SK-N-SH (cell line): ENCODE measurements around the gene PARD3. TPM values are rescaled to one million over a fixed set of nuclear protein-coding genes. Genes with fewer than 3 reads are reported as not detected.

Experiments used
- CTCF ChIA-PET: fragments of 300-600, 350-600 bp; formaldehyde crosslinking; extraction: SDS; loops from one replicate; lab custom pipeline; 2021; lab: Yijun Ruan, JAX
- POLR2A ChIA-PET: fragments of 350-600 bp; sonication (Branson Sonifier 250); formaldehyde crosslinking; extraction: SDS; loops from one replicate; lab custom pipeline; 2020; ENCODE audit warnings: antibody characterized with exemption, inconsistent platforms; lab: Yijun Ruan, JAX
- DNase-seq: peaks from one replicate; pipeline ENCODE4 v3.0.0; 2012
- H2AFZ ChIP-seq: fragments of 200-600 bp; sonication (generic); 2 replicates; pipeline ENCODE4 v1.8.1; 2016; ENCODE audit warnings: antibody characterized with exemption, mild to moderate bottlenecking, low read depth
- H3F3A ChIP-seq: fragments of 200-600 bp; sonication (generic); replicated peaks from 2 replicates; pipeline ENCODE3; 2016; ENCODE audit warnings: antibody characterized with exemption, mild to moderate bottlenecking; ENCODE audit not compliant: insufficient read depth
- H3K27ac ChIP-seq, 2 experiments: fragments of 200-500 bp in 1 of 2; fragments of 200-600 bp in 1 of 2; sonication (Bioruptor generic) in 1 of 2; sonication (generic), shearing (Covaris generic) in 1 of 2; 2 replicates each; pipeline versions ENCODE4 v1.5.1 to v1.6.1; 2014 to 2016; ENCODE audit warnings: low read depth in 2 of 2, inconsistent platforms in 1 of 2, low read length in 1 of 2, mild to moderate bottlenecking in 1 of 2, mixed read lengths in 1 of 2
- H3K27me3 ChIP-seq: fragments of 200-600 bp; sonication (generic), shearing (Covaris generic); 2 replicates; pipeline ENCODE4 v1.6.1; 2016; ENCODE audit warnings: mixed run types; ENCODE audit not compliant: insufficient read depth
- H3K36me3 ChIP-seq, 2 experiments: fragments of 200-500 bp in 1 of 2; fragments of 200-600 bp in 1 of 2; sonication (Bioruptor generic) in 1 of 2; sonication (generic) in 1 of 2; replicated peaks in 1 of 2; 2 replicates each; pipeline versions ENCODE3 to v1.5.1; 2014 to 2016; ENCODE audit warnings: low read length in 1 of 2, mild to moderate bottlenecking in 1 of 2; ENCODE audit not compliant: insufficient read depth in 2 of 2, control insufficient read depth in 1 of 2
- H3K4me1 ChIP-seq, 2 experiments: fragments of 200-500 bp in 1 of 2; fragments of 200-600 bp in 1 of 2; sonication (Bioruptor generic) in 1 of 2; sonication (generic), shearing (Covaris generic) in 1 of 2; 2 replicates each; pipeline versions ENCODE4 v1.5.1 to v1.6.1; 2014 to 2016; ENCODE audit warnings: low read depth in 1 of 2, low read length in 1 of 2, mixed run types in 1 of 2; ENCODE audit not compliant: insufficient read depth in 2 of 2, control insufficient read depth in 1 of 2
- H3K4me2 ChIP-seq: fragments of 200-600 bp; sonication (generic), shearing (Covaris generic); 2 replicates; pipeline ENCODE4 v1.6.1; 2017; ENCODE audit warnings: mixed run types
- H3K4me3 ChIP-seq, 2 experiments: fragments of 200-500 bp in 1 of 2; fragments of 200-600 bp in 1 of 2; sonication (Bioruptor generic) in 1 of 2; sonication (generic), shearing (Covaris generic) in 1 of 2; 2 replicates each; pipeline versions ENCODE4 v1.5.1 to v1.8.1; 2014 to 2016; ENCODE audit warnings: low read depth in 2 of 2, inconsistent platforms in 1 of 2, low read length in 1 of 2, mild to moderate bottlenecking in 1 of 2, mixed read lengths in 1 of 2, moderate library complexity in 1 of 2
- H3K79me2 ChIP-seq: fragments of 200-600 bp; sonication (generic); 2 replicates; pipeline ENCODE4 v1.8.1; 2017; ENCODE audit warnings: mild to moderate bottlenecking; ENCODE audit not compliant: insufficient read depth
- H3K9ac ChIP-seq: fragments of 200-600 bp; sonication (generic); 2 replicates; pipeline ENCODE4 v1.6.1; 2017; ENCODE audit warnings: mixed run types
- H3K9me2 ChIP-seq: fragments of 200-600 bp; sonication (generic); 2 replicates; pipeline ENCODE4 v1.6.1; 2017; ENCODE audit warnings: mixed run types
- H3K9me3 ChIP-seq: fragments of 200-600 bp; sonication (generic); 2 replicates; pipeline ENCODE4 v1.6.1; 2017; ENCODE audit warnings: mixed run types, mild to moderate bottlenecking, moderate library complexity
- H4K20me1 ChIP-seq: fragments of 200-600 bp; sonication (generic); 2 replicates; pipeline ENCODE4 v1.6.1; 2017; ENCODE audit warnings: mild to moderate bottlenecking, mixed run types; ENCODE audit not compliant: insufficient read depth
- ELF1 ChIP-seq: IDR thresholded peaks from 2 replicates; pipeline ENCODE4 v1.4.0; 2012
- EP300 ChIP-seq, 2 experiments: IDR thresholded peaks; 2 replicates each; pipeline versions ENCODE4 v1.4.0 to v1.6.1; 2012; ENCODE audit warnings: borderline replicate concordance in 1 of 2, low read depth in 1 of 2, low read length in 1 of 2
- FOXM1 ChIP-seq: IDR thresholded peaks from 2 replicates; pipeline ENCODE4 v1.4.0; 2012; ENCODE audit warnings: low read depth, mild to moderate bottlenecking
- GABPA ChIP-seq: IDR thresholded peaks from 2 replicates; pipeline ENCODE4 v1.4.0; 2012; ENCODE audit warnings: low read depth, mild to moderate bottlenecking
- GATA2 ChIP-seq: sonication (generic); formaldehyde crosslinking; IDR thresholded peaks from 2 replicates; pipeline ENCODE4 v1.5.0; 2020; ENCODE audit warnings: mild to moderate bottlenecking, missing genetic modification reagents
- JUND ChIP-seq: IDR thresholded peaks from 2 replicates; pipeline ENCODE4 v1.4.0; 2012
- NFIC ChIP-seq: IDR thresholded peaks from 2 replicates; pipeline ENCODE4 v1.4.0; 2012; ENCODE audit warnings: borderline replicate concordance
- RAD21 ChIP-seq: IDR thresholded peaks from 2 replicates; pipeline ENCODE4 v1.6.1; 2012; ENCODE audit warnings: mild to moderate bottlenecking, low read length
- RCOR1 ChIP-seq: fragments of 150-350 bp; IDR thresholded peaks from 2 replicates; pipeline ENCODE4 v1.6.1; 2017; ENCODE audit warnings: antibody characterized with exemption, low read length
- RFX5 ChIP-seq: IDR thresholded peaks from 2 replicates; pipeline ENCODE4 v1.6.1; 2012; ENCODE audit warnings: mild to moderate bottlenecking, improper control_type of control experiment, low read length
- SMC3 ChIP-seq: IDR thresholded peaks from 2 replicates; pipeline ENCODE4 v1.6.1; 2012; ENCODE audit warnings: low read depth, low read length, improper control_type of control experiment
- TAF1 ChIP-seq: IDR thresholded peaks from 2 replicates; pipeline ENCODE4 v1.6.1; 2012; ENCODE audit warnings: low read depth, mild to moderate bottlenecking, low read length, moderate library complexity, borderline replicate concordance
- TCF12 ChIP-seq: IDR thresholded peaks from 2 replicates; pipeline ENCODE4 v1.4.0; 2012
- ZBTB33 ChIP-seq: IDR thresholded peaks from 2 replicates; pipeline ENCODE4 v1.4.0; 2012; ENCODE audit warnings: low read depth, borderline replicate concordance
- WGBS: methylation state at CpG from one replicate; pipeline ENCODE4 v1.1.6; 2017; ENCODE audit warnings: low lambda C conversion rate; 5-methylcytosine and 5-hydroxymethylcytosine counted together
- polyA plus RNA-seq, 3 experiments: library from polyadenylated mRNA; depleted of rRNA; stranded (reverse); fragments of >200 nt; gene quantifications; 2 replicates each; pipeline ENCODE4 v1.2.3, GENCODE V29; 2012
- TF ChIP-seq, protein P1 (sequence below): IDR thresholded peaks from 2 replicates; pipeline ENCODE4 v1.4.0; 2012; ENCODE audit warnings: low read depth, borderline replicate concordance
- TF ChIP-seq, protein P2 (sequence below): fragments of 150-350 bp; IDR thresholded peaks from 2 replicates; pipeline ENCODE4 v1.6.1; 2017; ENCODE audit warnings: antibody characterized with exemption, low read length, low read depth, borderline replicate concordance
- TF ChIP-seq, protein P3 (sequence below): IDR thresholded peaks from 2 replicates; pipeline ENCODE4; 2012
- TF ChIP-seq, protein P4 (sequence below): fragments of 150-350 bp; IDR thresholded peaks from 2 replicates; pipeline ENCODE4 v1.6.1; 2016; ENCODE audit warnings: mild to moderate bottlenecking, low read depth, low read length

Gene PARD3
- polyA plus RNA-seq, 1 of the 3 experiments (the other 2 are of a cell fraction): 29.4 TPM

DNA sequence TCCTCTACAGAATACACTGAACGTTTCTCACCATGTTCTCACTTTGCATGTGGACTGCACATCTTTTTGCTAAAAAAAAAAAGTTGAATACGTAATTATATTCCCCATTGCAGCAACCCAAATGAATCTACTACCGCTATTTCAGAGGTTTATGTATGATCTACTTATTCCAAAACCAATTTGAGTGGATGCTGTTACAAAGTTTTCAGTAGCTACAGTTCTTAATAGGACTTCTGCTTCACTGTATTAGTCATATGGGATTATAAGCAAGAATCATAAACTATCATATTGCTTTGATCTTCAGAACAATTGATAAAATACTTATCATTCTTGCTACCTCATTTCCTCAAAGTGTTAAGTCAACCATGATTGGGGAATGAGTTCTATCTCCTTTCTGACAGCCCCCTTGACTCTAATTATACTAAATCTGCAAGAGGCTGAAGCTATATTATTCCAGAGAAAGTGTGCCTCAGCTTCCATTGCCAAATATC lies 257.0 kb downstream of the PARD3 start:
- no peaks in the 10 kb centered on the region for H3K9me3 ChIP-seq
- H3K79me2 ChIP-seq: 0 out of 2 replicates have a peak, but pooled peaks cover 4% of the 10 kb centered on the region
- H4K20me1 ChIP-seq: no peaks in the 10 kb centered on the region
- CTCF ChIA-PET: interaction anchor here (0.8 to 1.1 kb wide), 2 partner anchors 79 to 80 kb away, joined by 3 read pairs; no protein-coding TSS in a partner anchor
- no peak overlapping the region for H2AFZ ChIP-seq
- TF ChIP-seq, protein P1, sequence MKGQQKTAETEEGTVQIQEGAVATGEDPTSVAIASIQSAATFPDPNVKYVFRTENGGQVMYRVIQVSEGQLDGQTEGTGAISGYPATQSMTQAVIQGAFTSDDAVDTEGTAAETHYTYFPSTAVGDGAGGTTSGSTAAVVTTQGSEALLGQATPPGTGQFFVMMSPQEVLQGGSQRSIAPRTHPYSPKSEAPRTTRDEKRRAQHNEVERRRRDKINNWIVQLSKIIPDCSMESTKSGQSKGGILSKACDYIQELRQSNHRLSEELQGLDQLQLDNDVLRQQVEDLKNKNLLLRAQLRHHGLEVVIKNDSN: no peak
- TF ChIP-seq GABPA (no peak), ZBTB33 (no peak), ELF1 (no peak), NFIC (no peak), RAD21 (no peak), SMC3 (no peak)
- TF ChIP-seq, protein P2, sequence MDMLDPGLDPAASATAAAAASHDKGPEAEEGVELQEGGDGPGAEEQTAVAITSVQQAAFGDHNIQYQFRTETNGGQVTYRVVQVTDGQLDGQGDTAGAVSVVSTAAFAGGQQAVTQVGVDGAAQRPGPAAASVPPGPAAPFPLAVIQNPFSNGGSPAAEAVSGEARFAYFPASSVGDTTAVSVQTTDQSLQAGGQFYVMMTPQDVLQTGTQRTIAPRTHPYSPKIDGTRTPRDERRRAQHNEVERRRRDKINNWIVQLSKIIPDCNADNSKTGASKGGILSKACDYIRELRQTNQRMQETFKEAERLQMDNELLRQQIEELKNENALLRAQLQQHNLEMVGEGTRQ: no peak
- TF ChIP-seq, protein P3, sequence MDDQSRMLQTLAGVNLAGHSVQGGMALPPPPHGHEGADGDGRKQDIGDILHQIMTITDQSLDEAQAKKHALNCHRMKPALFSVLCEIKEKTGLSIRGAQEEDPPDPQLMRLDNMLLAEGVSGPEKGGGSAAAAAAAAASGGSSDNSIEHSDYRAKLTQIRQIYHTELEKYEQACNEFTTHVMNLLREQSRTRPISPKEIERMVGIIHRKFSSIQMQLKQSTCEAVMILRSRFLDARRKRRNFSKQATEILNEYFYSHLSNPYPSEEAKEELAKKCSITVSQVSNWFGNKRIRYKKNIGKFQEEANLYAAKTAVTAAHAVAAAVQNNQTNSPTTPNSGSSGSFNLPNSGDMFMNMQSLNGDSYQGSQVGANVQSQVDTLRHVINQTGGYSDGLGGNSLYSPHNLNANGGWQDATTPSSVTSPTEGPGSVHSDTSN: no peak
- 100% methylated on average over 3 of the region's 3 CpGs for WGBS
- no peaks in the 10 kb centered on the region for H3K4me1 ChIP-seq
- POLR2A ChIA-PET: no interaction called here
- H3K36me3 ChIP-seq: no peaks in the 10 kb centered on the region
- no peak overlapping the region for H3K4me2 ChIP-seq
- no peaks in the 10 kb centered on the region for H3K9me2 ChIP-seq
- no peaks in the 10 kb centered on the region for H3K27me3 ChIP-seq
- no peaks in the 10 kb centered on the region for H3F3A ChIP-seq
- no peak overlapping the region for H3K4me3 ChIP-seq
- H3K9ac ChIP-seq: no peak overlapping the region
- no peak for DNase-seq
- H3K27ac ChIP-seq: no peak overlapping the region

DNA sequence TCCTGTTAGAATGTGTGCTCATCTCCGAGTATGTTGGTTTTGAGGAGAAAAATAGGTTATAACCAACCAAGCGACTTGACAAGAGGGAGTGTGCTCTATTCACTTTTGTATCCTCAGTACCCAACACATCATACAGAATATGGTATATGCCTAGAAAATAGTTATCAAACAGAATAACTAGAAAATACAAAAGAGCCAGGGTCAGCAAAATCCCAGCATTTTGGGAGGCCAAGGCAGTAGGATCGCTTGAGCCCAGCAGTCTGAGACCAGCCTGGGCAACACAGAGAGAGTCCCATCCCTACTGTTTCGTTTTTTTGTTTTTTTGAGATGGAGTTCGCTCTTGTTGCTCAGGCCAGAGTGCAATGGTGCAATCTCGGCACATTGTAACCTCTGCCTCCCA lies 257.9 kb downstream of the PARD3 start:
- Histone ChIP-seq H3K27ac (no peak overlapping the region), H3K27me3 (no peaks in the 10 kb centered on the region), H3K9me2 (no peaks in the 10 kb centered on the region), H3K4me2 (no peak overlapping the region), H3F3A (no peaks in the 10 kb centered on the region), H3K4me1 (no peaks in the 10 kb centered on the region), H3K4me3 (no peak overlapping the region), H4K20me1 (no peaks in the 10 kb centered on the region), H3K9ac (no peak overlapping the region), H3K9me3 (no peaks in the 10 kb centered on the region), H3K36me3 (no peaks in the 10 kb centered on the region), H2AFZ (no peak overlapping the region), H3K79me2 (0 out of 2 replicates have a peak, but pooled peaks cover 4% of the 10 kb centered on the region)
- no peak for DNase-seq
- CTCF ChIA-PET: no interaction called here
- WGBS: 92% methylated on average over 6 of the region's 6 CpGs
- POLR2A ChIA-PET: interaction anchor here (0.6 kb wide), 1 partner anchor 8 kb away, joined by 3 read pairs; no protein-coding TSS in a partner anchor
- TF ChIP-seq SMC3 (no peak), GATA2 (CRISPR knock-in tag) (no peak), JUND (no peak), EP300 (IDR thresholded peaks at IDR 0.05; ENCODE audit: borderline replicate concordance in 1 of 2, low read depth in 1 of 2, low read length in 1 of 2) (no peak), FOXM1 (no peak), RCOR1 (no peak), TAF1 (no peak), TCF12 (no peak), RFX5 (no peak)
- TF ChIP-seq, protein P1: no peak
- TF ChIP-seq, protein P4, sequence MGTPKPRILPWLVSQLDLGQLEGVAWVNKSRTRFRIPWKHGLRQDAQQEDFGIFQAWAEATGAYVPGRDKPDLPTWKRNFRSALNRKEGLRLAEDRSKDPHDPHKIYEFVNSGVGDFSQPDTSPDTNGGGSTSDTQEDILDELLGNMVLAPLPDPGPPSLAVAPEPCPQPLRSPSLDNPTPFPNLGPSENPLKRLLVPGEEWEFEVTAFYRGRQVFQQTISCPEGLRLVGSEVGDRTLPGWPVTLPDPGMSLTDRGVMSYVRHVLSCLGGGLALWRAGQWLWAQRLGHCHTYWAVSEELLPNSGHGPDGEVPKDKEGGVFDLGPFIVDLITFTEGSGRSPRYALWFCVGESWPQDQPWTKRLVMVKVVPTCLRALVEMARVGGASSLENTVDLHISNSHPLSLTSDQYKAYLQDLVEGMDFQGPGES: no peak
